Measurements from ENCODE around the gene NME1. TPM values are rescaled to one million over a fixed set of nuclear protein-coding genes. Genes with fewer than 3 reads are reported as not detected.

NME1 gene
- polyA plus RNA-seq, 1 of the 3 experiments (the other 2 are of a cell fraction), result 654 TPM

GRCh38 chr17:51149163-51149562, 4.2 kb upstream of the NME1 start (continued):
- TF ChIP-seq RAD21 (IDR thresholded peaks at IDR 0.05; ENCODE audit: low read length) (no peak), CTCF (IDR thresholded peaks at IDR 0.05) (no peak), NFIC (IDR thresholded peaks at IDR 0.05; ENCODE audit: borderline replicate concordance) (no peak), SIN3A (IDR thresholded peaks at IDR 0.05; ENCODE audit: borderline replicate concordance, low read depth, low read length) (no peak), GATA2 (CRISPR knock-in tag; IDR thresholded peaks at IDR 0.05) (no peak), FOXJ3 (CRISPR knock-in tag; IDR thresholded peaks at IDR 0.05) (no peak)

GRCh38 chr17:51150932-51151331, 2.4 kb upstream of the NME1 start:
- H3K4me3 ChIP-seq (ENCODE audit: low read depth in 2 of 2, low read length in 1 of 2), result no peak overlapping the region
- H2AFZ ChIP-seq (ENCODE audit: low read depth), result no peak overlapping the region
- no peak overlapping the region for H3K27ac ChIP-seq (ENCODE audit: low read depth in 2 of 2, low read length in 1 of 2)
- H3K9me2 ChIP-seq, result no peaks in the 10 kb centered on the region
- no peaks in the 10 kb centered on the region for H4K20me1 ChIP-seq (ENCODE audit: insufficient read depth)
- CTCF ChIA-PET, result interaction anchor here (4.9 kb wide), 1 partner anchor 151 kb away, joined by 115 read pairs; no protein-coding TSS in a partner anchor
- H3K4me1 ChIP-seq (ENCODE audit: control insufficient read depth in 1 of 2, insufficient read depth in 2 of 2, low read depth in 1 of 2, low read length in 1 of 2), result peaks cover 9 to 11% of the 10 kb centered on the region in 2 experiments; a peak in 3 of 4 replicates
- H3K9ac ChIP-seq, result no peak overlapping the region
- H3K79me2 ChIP-seq (ENCODE audit: insufficient read depth), result peaks cover 25% of the 10 kb centered on the region
- H3F3A ChIP-seq (replicated peaks; ENCODE audit: insufficient read depth), result peaks cover 5% of the 10 kb centered on the region
- H3K4me2 ChIP-seq, result no peak overlapping the region
- H3K27me3 ChIP-seq (ENCODE audit: insufficient read depth), result no peaks in the 10 kb centered on the region
- 93% methylated on average over 5 of the region's 5 CpGs for WGBS (ENCODE audit: low lambda C conversion rate)
- no peak for DNase-seq
- no peaks in the 10 kb centered on the region for H3K9me3 ChIP-seq
- H3K36me3 ChIP-seq (replicated peaks in 1 of 2; ENCODE audit: control insufficient read depth in 1 of 2, insufficient read depth in 2 of 2, low read length in 1 of 2), result peaks cover 6 to 7% of the 10 kb centered on the region in 2 experiments
- POLR2A ChIA-PET, result no interaction called here
- no peak for TF ChIP-seq TEAD4 (IDR thresholded peaks at IDR 0.05; ENCODE audit: borderline replicate concordance, insufficient read depth)
- TF ChIP-seq PBX3 (IDR thresholded peaks at IDR 0.05), result no peak
- no peak for TF ChIP-seq SIN3A (IDR thresholded peaks at IDR 0.05; ENCODE audit: borderline replicate concordance, low read depth, low read length)
- no peak for TF ChIP-seq EZH2phosphoT487 (IDR thresholded peaks at IDR 0.05; ENCODE audit: borderline replicate concordance, low read depth)
- TF ChIP-seq MXI1 (IDR thresholded peaks at IDR 0.05; ENCODE audit: low read depth, low read length), result no peak
- TF ChIP-seq GABPA (IDR thresholded peaks at IDR 0.05; ENCODE audit: low read depth), result no peak
- no peak for TF ChIP-seq USF1 (IDR thresholded peaks at IDR 0.05; ENCODE audit: borderline replicate concordance, low read depth)
- no peak for TF ChIP-seq ZBTB33 (IDR thresholded peaks at IDR 0.05; ENCODE audit: borderline replicate concordance, low read depth)
- no peak for TF ChIP-seq REST (IDR thresholded peaks at IDR 0.05; ENCODE audit: low read depth, low read length)
- TF ChIP-seq NFIC (IDR thresholded peaks at IDR 0.05; ENCODE audit: borderline replicate concordance), result no peak
- no peak for TF ChIP-seq CTCF (IDR thresholded peaks at IDR 0.05)
- TF ChIP-seq FOXJ3 (CRISPR knock-in tag; IDR thresholded peaks at IDR 0.05), result no peak
- TF ChIP-seq USF2 (IDR thresholded peaks at IDR 0.05; ENCODE audit: borderline replicate concordance, low read depth, low read length), result no peak
- no peak for TF ChIP-seq FOSL2 (IDR thresholded peaks at IDR 0.05; ENCODE audit: borderline replicate concordance, low read depth)
- no peak for TF ChIP-seq NRF1 (IDR thresholded peaks at IDR 0.05; ENCODE audit: low read depth, low read length)

Data from SK-N-SH (cell line).